GM19438 (cell line): Measurements from ENCODE around the gene PKNOX1.
"Not testable (repeated sequence)": the region's sequence is repeated elsewhere in the genome, so short reads cannot be mapped to it uniquely, and the experiment has no call there.

ENCODE experiments used
- ATAC-seq: cut with Tn5 transposase; IDR thresholded peaks from one replicate; pipeline ENCODE4 v1.9.1; 2021; ENCODE audit warnings: low read depth; ENCODE audit not compliant: unreplicated experiment

Gene PKNOX1

GRCh38 chr21:42981862-42982261, 7.5 kb downstream of the PKNOX1 start:
- ATAC-seq, result no peak

DNA sequence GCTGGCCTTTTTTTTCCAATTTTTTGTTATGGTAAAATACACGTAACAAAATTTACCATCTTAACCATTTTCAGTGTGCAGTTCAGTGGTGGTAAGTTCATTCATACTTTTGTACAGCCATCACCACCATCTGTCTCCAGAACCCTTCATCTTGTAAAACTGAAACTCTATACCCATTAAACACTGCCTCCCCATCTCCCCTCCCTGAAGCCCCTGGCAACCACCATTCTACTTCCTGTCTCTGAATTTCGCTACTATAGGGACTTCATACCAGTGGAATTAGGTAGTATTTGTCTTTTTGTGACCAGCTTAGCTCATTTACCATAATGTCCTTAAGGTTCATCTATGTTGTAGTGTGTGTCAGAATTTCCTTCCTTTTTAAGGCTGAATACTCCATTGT, 8.7 kb downstream of the PKNOX1 start:
- ATAC-seq, result no peak

DNA sequence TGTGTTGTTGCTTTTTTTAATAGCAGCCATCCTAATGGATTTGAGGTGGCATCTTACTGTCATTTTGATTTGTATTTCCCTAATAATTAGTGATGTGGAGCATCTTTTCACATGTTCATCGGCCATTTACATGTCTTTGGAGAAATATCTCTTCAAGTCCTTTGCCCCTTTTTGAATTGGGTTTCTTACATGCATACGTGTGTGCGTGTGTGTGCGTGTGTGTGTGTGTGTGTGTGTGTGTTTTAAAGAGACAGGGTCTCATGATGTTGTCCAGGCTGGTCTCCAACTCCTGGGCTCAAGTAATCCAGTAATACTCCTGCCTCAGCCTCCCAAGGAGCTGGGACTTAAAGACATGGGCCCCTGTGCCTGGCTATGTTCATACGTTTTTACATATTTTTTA, 9.5 kb downstream of the PKNOX1 start:
- no peak for ATAC-seq

GRCh38 chr21:42986125-42986783, 11.9 kb downstream of the PKNOX1 start:
- no peak for ATAC-seq

DNA sequence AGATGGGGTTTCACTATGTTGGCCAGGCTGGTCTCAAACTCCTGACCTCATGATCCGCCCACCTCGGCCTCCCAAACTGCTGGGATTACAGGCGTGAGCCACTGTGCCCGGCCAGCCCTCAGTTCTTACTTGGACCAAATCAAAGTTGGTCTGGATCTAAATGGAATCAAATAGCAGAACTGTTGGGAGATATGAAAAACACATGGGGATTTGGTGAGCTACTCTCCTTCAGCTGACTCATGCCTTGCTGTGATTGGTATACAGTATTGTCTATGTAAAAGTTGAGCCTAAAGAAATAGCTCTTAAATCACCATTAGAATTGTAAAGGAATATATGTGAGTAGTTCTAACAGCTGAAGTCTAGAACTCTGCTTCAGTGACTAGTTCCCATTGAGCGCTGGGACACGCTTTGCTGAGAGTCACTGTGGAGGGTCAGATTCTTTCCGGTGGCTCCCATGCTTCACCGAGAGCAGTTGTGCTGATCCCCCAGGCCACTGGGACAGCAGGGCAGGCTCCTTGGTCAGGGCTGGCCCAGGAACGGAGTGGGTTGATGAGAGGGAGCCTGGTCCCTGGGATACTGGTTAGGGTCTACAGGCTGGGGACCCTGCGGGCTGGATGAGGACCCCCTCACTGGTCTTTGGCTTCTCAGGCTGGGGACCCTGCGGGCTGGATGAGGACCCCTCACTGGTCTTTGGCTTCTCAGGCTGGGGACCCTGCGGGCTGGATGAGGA, 14.0 kb downstream of the PKNOX1 start:
- ATAC-seq, result no peak

- not testable (repeated sequence) for ATAC-seq
These were observed 15.0 kb downstream of the PKNOX1 start for GRCh38 chr21:42989370-42989769.

DNA sequence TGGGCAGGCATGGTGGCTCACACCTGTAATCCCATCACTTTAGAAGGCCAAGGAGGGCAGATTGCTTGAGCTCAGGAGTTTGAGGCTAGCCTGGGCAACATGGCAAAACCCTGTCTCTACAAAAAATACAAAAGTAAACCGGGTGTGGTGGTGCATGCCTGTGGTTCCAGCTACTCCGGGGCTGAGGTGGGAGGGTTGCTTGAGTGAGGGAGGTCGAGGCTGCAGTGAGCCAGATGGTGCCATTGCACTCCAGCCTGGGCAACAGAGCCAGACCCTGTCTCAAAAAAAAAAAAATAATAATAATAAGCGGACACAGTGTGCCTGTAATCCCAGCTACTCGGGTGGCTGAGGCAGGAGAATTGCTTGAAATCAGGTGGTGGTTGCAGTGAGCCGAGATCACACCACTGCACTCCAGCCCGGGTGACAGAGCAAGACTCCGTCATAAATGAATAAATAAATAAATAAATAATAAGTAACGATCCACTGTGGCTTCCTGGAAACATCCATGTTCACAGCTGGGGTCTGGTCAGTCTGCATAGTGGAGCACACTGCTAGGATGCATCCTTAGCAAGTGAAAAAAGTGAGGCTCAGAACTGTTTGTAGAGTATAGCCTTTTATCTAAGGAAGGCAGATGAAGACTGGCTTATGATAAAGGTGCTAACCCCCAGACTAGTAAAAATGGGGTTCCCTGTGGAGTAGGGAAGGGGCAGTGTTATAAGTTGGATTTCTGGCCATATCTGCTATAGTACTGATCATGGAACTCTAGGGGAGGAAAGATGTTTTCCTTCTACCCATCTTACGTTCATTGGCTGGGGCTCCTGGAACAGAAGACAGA, 15.7 kb downstream of the PKNOX1 start:
- ATAC-seq, result no peak

DNA sequence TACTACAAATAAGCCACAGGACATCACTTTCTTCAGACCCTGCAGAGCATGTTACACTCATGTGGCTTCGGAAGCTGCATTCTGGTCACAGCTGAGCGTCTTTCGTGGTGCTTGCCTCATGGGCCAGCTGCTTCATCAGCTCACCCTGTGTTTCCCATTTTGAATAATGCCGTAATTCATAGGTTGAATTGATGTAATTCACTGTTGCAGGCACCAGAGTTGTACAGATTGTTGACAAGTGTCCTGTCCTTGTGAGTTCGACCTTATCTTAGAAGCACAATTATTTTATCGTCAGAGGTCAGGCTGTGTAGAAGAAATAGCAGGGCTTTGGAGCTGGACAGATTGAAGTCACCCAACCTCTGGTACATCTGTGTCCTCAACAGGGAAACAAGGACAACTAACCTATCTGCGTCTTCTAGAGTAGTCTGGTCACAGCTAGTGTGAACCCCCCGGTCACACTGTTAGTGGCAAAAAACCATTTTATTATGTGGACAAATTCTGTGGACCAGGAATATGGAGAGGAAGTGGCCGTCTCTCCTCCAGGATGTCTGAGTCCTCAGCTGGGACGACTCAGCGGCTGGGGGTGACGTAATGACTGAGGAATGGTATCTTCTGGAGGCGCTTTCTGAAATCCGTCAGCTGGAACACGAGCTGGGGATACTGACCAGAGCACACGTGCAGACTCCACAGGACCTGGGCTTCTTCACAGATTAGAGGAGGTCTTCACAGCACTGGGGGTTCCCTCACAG, 17.8 kb downstream of the PKNOX1 start:
- ATAC-seq, result no peak

- ATAC-seq, result no peak
These were observed 18.8 kb downstream of the PKNOX1 start for GRCh38 chr21:42993051-42993712.

DNA sequence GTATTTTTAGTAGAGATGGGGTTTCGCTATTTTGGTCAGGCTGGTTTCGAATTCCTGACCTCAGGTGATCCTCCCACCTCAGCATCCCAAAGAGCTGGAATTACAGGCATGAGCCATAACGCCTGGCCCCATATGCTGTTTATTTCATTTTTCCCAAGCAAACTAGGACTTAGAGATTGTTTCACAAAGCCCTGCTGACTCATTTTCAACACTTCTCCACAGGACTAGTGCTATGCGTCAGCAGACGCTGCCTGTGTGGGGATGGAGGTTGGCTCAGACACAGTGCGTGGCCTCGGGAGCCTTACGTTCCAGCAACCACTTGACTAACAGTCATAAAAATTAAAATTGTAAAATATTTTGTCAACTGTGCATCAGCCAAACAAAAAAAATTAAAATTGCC, 22.7 kb downstream of the PKNOX1 start:
- no peak for ATAC-seq

DNA sequence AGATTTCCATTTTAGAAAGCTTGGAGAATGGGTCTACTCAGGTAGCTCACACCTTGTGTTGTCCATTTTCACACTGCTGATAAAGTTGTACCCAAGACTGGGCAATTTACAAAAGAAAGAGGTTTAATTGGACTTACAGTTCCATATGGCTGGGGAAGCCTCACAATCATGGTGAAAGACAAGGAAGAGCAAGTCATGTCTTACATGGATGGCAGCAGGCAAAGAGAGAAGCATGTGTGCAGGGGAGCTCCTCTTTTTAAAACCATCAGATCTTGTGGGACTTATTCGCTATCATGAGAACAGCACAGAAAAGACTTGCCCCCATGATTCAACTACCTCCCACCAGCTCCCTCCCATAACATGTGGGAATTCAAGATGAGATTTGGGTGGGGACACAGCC, 23.6 kb downstream of the PKNOX1 start:
- ATAC-seq, result not testable (repeated sequence)

DNA sequence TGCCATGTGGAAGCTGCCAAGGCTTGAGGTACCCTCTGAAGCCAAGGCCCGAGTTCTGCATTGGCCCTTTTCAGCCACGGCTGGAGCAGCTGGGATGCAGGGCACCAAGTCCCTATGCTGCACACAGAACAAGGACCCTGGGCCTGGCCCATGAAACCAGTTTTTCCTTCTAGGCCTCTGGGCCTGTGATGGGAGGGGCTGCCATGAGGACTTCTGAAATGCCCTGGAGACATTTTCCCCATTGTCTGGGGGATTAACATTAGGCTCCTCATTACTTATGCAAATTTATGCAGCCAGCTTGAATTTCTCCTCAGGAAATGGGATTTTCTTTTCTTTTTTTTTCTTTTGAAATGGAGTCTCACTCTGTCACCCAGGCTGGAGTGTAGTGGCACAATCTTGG, 24.8 kb downstream of the PKNOX1 start:
- not testable (repeated sequence) for ATAC-seq

- ATAC-seq, result not testable (repeated sequence)
These were observed 25.7 kb downstream of the PKNOX1 start for GRCh38 chr21:43000041-43000440.

GRCh38 chr21:43001316-43001715, 27.0 kb downstream of the PKNOX1 start:
- ATAC-seq, result no peak

- ATAC-seq, result no peak
These were observed 30.6 kb downstream of the PKNOX1 start for GRCh38 chr21:43004926-43005325.

DNA sequence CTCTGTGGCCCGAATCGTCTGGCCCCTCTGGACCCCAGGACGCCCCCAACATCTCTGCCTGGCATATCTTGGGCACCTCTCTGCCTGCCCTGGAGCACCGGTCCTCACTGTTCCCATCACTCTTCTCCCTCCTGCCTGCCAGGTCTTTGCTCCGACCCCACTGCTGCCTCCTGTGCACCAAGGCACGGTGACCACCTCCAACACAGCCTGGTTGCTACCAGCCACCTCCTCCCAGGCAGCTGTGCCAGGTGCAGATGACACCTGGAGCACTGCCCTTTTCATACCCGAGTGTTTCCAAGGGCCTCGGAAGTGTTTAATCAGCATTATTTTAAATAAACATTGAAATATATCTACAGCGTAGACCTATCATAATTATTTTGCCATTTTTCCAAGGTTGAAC, 31.3 kb downstream of the PKNOX1 start:
- ATAC-seq, result no peak

DNA sequence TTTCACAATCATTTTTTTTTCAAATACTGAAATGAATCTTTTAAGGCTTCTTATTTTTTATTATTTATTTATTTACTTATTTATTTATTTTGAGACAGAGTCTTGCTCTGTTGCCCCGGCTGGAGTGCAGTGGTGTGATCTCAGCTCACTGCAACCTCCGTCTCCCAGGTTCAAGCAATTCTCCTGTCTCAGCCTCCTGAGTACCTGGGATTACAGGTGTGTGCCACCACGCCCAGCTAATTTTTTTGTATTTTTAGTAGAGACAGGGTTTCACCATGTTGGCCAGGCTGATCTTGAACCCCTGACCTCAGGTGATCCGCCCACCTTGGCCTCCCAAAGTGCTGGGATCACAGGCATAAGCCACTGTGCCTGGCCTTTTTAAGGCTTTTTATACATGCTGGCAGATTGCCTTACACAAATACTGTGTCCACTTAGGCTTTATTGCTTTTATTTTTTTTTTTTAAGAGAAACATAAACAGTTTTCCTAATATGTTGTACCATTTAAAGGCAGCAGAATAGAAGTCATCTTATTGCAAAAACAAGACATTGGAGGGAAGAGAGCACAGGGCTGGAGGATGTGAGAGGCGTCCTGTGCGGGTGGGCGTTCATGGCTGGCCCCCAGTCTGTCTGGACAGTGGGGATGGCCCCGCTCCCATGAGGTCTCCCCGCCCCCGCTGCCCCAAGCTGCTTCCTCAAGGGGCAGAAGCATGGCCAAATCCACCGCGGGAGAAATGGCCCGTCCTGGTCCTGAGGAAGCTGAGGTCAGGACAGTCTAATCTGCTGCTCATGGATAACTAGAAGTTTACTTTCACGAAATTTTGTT, 31.9 kb downstream of the PKNOX1 start:
- not testable (repeated sequence) for ATAC-seq

GRCh38 chr21:43006874-43007208, 32.5 kb downstream of the PKNOX1 start:
- ATAC-seq, result no peak

GRCh38 chr21:43012596-43012995, 38.2 kb downstream of the PKNOX1 start:
- ATAC-seq, result no peak
